ENCODE data around the gene FAHD2B. TPM values are rescaled to one million over a fixed set of nuclear protein-coding genes. Genes with fewer than 3 reads are reported as not detected.
A peak's percentile ranks its signal among the peaks of the same experiment; 100 is the strongest.
"Not testable (repeated sequence)": the region's sequence is repeated elsewhere in the genome, so short reads cannot be mapped to it uniquely, and the experiment has no call there.

Gene FAHD2B
- total and polyA plus RNA-seq, 2 of the 13 experiments (the other 11 are each of a cell fraction or from before 2014, with no cell fraction given), result 6.4 to 6.7 TPM

- Histone ChIP-seq H3K36me3 (replicated peaks in 1 of 2; ENCODE audit: control insufficient read depth in 1 of 2, insufficient read depth in 2 of 2, low read length in 2 of 2) (no peaks in the 10 kb centered on the region), H3K9ac (ENCODE audit: insufficient read depth, low read depth, low read length) (no peak overlapping the region), H3K9me3 (ENCODE audit: low read length) (no peaks in the 10 kb centered on the region), H2AFZ (ENCODE audit: low read length) (no peak overlapping the region), H3K79me2 (ENCODE audit: insufficient read depth, low read length) (no peaks in the 10 kb centered on the region), H3K4me1 (ENCODE audit: insufficient read depth, low read length) (no peaks in the 10 kb centered on the region), H3K4me3 (replicated peaks in 1 of 3; ENCODE audit: insufficient read depth in 1 of 3, low read depth in 2 of 3, low read length in 3 of 3) (no peak overlapping the region), H3K27me3 (ENCODE audit: control insufficient read depth in 1 of 2, insufficient read depth in 2 of 2, low read length in 2 of 2) (peaks cover 0 to 13% of the 10 kb centered on the region in 2 experiments; a peak in 2 of 5 replicates), H3K4me2 (ENCODE audit: low read depth, low read length) (no peak overlapping the region), H3K27ac (ENCODE audit: extremely low read length, insufficient read depth, low read length) (no peak overlapping the region), H4K20me1 (ENCODE audit: insufficient read depth, low read length) (no peaks in the 10 kb centered on the region)
- no peak for TF ChIP-seq BRD4 (CRISPR knock-in tag; IDR thresholded peaks at IDR 0.05)
- TF ChIP-seq MBNL3 (CRISPR knock-in tag; conservative IDR thresholded peaks at IDR 0.05), result no peak
- no peak for TF ChIP-seq HOXA9 (CRISPR knock-in tag; IDR thresholded peaks at IDR 0.05; ENCODE audit: borderline replicate concordance)
- TF ChIP-seq ELF3 (CRISPR knock-in tag; IDR thresholded peaks at IDR 0.05), result no peak
- in situ Hi-C loops (cut with HindIII; ENCODE audit: extremely low pct_ligation_motif_present, low pct_unique_long_range_greater_than_20kb), result no loop called here
- ChIA-PET POLR2A (no interaction called here), CTCF (ENCODE audit: low intra/inter-chr PET ratio, low total read pairs) (no interaction called here)
- no TSS peak for BruUV-seq (replicated peaks)
- intact Hi-C loops (cut with micrococcal nuclease; ENCODE audit: unreplicated experiment), result no loop called here
- 10% methylated on average over 5 of the region's 5 CpGs for WGBS (ENCODE audit: low lambda C conversion rate)
- no peak for FAIRE-seq
- no peak for DNase-seq (ENCODE audit: low spot score)
- peak; percentile 34; the same call in 2 of the 3 replicates for ATAC-seq
These were observed 27.2 kb downstream of the FAHD2B start for GRCh38 chr2:97067279-97068004.

GRCh38 chr2:97066030-97066429 lies 28.7 kb downstream of the FAHD2B start:
- H2AFZ ChIP-seq (ENCODE audit: low read length); DNase-seq (ENCODE audit: low spot score); H4K20me1 ChIP-seq (ENCODE audit: insufficient read depth, low read length); H3K79me2 ChIP-seq (ENCODE audit: insufficient read depth, low read length); CTCF ChIA-PET (ENCODE audit: low intra/inter-chr PET ratio, low total read pairs); H3K4me2 ChIP-seq (ENCODE audit: low read depth, low read length); intact Hi-C loops (cut with micrococcal nuclease; ENCODE audit: unreplicated experiment); H3K36me3 ChIP-seq (replicated peaks in 1 of 2; ENCODE audit: control insufficient read depth in 1 of 2, insufficient read depth in 2 of 2, low read length in 2 of 2); BruUV-seq (replicated peaks); H3K9ac ChIP-seq (ENCODE audit: insufficient read depth, low read depth, low read length); H3K27ac ChIP-seq (ENCODE audit: extremely low read length, insufficient read depth, low read length); H3K9me3 ChIP-seq (ENCODE audit: low read length); FAIRE-seq; H3K4me1 ChIP-seq (ENCODE audit: insufficient read depth, low read length); ATAC-seq; H3K4me3 ChIP-seq (replicated peaks in 1 of 3; ENCODE audit: insufficient read depth in 1 of 3, low read depth in 2 of 3, low read length in 3 of 3); POLR2A ChIA-PET; in situ Hi-C loops (cut with HindIII; ENCODE audit: extremely low pct_ligation_motif_present, low pct_unique_long_range_greater_than_20kb): not testable (repeated sequence)
- H3K27me3 ChIP-seq (ENCODE audit: control insufficient read depth in 1 of 2, insufficient read depth in 2 of 2, low read length in 2 of 2), result peaks cover 0 to 13% of the 10 kb centered on the region in 2 experiments; a peak in 2 of 5 replicates
- WGBS (ENCODE audit: low lambda C conversion rate), result 19% methylated on average over 5 of the region's 5 CpGs

All from HepG2 (cell line).